K562 (cell line): Measurements from ENCODE around the gene ANKS1B. TPM values are rescaled to one million over a fixed set of nuclear protein-coding genes. Genes with fewer than 3 reads are reported as not detected.

Source experiments
- HES1 ChIP-seq: fragments of 450-650 bp; IDR thresholded peaks from 2 replicates; pipeline ENCODE4 v1.6.1; 2016; ENCODE audit warnings: low read depth, mild to moderate bottlenecking, moderate library complexity
- KAT7 ChIP-seq: sonication (generic); formaldehyde crosslinking; IDR thresholded peaks from 2 replicates; pipeline ENCODE4 v1.8.0; 2022; ENCODE audit warnings: missing genetic modification reagents, mild to moderate bottlenecking, borderline replicate concordance
- KDM1A ChIP-seq, 2 experiments: fragments of 450-650 bp; IDR thresholded peaks; 2 replicates each; pipeline ENCODE4 v1.6.1; 2016; ENCODE audit warnings: mild to moderate bottlenecking in 2 of 2
- KLF13 ChIP-seq: fragments of 450-650 bp; IDR thresholded peaks from 2 replicates; pipeline ENCODE4 v1.6.1; 2016; ENCODE audit warnings: missing genetic modification characterization, low read depth, mild to moderate bottlenecking, missing compliant biosample characterization, moderate library complexity, borderline replicate concordance
- PATZ1 ChIP-seq: fragments of 250-450 bp; sonication (Bioruptor Pico); IDR thresholded peaks from 2 replicates; pipeline ENCODE4 v1.5.0; 2020; ENCODE audit warnings: mild to moderate bottlenecking, borderline replicate concordance
- WHSC1 ChIP-seq: IDR thresholded peaks from one replicate; pipeline ENCODE4 v1.6.1; 2012; ENCODE audit warnings: low read length, control low read depth, inconsistent platforms
- XRCC4 ChIP-seq: IDR thresholded peaks from one replicate; pipeline ENCODE4 v1.6.1; 2011; ENCODE audit not compliant: insufficient read depth, insufficient read length; ENCODE audit errors: extremely low read depth
- ZNF277 ChIP-seq: fragments of 250-450 bp; sonication (Bioruptor Pico); IDR thresholded peaks from 2 replicates; pipeline ENCODE4 v1.8.0; 2022; ENCODE audit warnings: inconsistent platforms, mild to moderate bottlenecking, moderate library complexity, borderline replicate concordance
- polyA plus RNA-seq, 8 experiments: library from polyadenylated mRNA; depleted of rRNA in 4 of 8; stranded (reverse) in 5 of 8; unstranded in 3 of 8; fragments of >200 nt; fragmentation: Nextera tagmentation in 2 of 8; fragmentation: Illumina TruSeq in 1 of 8; extraction: Ambion mirVana in 2 of 8; extraction: Trizol in 1 of 8; gene quantifications; 2 replicates each; pipeline versions ENCODE4 v1.2.1 to v1.2.3, GENCODE V29; 2011 to 2014; ENCODE audit warnings: inconsistent platforms in 1 of 8, missing spikeins in 1 of 8
- total RNA-seq, 7 experiments: library from RNA; depleted of rRNA in 6 of 7; stranded (reverse); fragments of >200 nt in 6 of 7; fragmentation: Illumina TruSeq in 2 of 7; extraction: Trizol in 2 of 7; gene quantifications; 2 replicates each; pipeline versions ENCODE4 v1.2.1 to v1.2.3, GENCODE V29; 2011 to 2021; ENCODE audit warnings: low replicate concordance in 1 of 7
- TF ChIP-seq, protein P1 (sequence below): fragments of 250-450 bp; sonication (Bioruptor Pico); IDR thresholded peaks from 2 replicates; pipeline ENCODE4 v1.5.1; 2021; ENCODE audit warnings: mild to moderate bottlenecking
- TF ChIP-seq, protein P2 (sequence below), 3 experiments: fragments of 200-800 bp in 1 of 3; sonication (Bioruptor generic) in 1 of 3; sonication (generic) in 1 of 3; formaldehyde crosslinking in 1 of 3; IDR thresholded peaks; 2 replicates each; pipeline versions ENCODE4 v1.6.1 to v1.8.0; 2016 to 2022; ENCODE audit warnings: mild to moderate bottlenecking in 2 of 3, missing compliant biosample characterization in 2 of 3, missing genetic modification characterization in 2 of 3, missing genetic modification reagents in 1 of 3

ANKS1B gene
- total and polyA plus RNA-seq, 9 of the 15 experiments (the other 6 are each of a cell fraction or from before 2014, with no cell fraction given), result 0.04 to 0.47 (median 0.28) TPM; not detected in 4

GRCh38 chr12:98751580-98752115 is 1233.1 kb downstream of the ANKS1B start (continued):
- TF ChIP-seq KAT7 (CRISPR knock-in tag), result no peak
- no peak for TF ChIP-seq HES1
- TF ChIP-seq, protein P1, sequence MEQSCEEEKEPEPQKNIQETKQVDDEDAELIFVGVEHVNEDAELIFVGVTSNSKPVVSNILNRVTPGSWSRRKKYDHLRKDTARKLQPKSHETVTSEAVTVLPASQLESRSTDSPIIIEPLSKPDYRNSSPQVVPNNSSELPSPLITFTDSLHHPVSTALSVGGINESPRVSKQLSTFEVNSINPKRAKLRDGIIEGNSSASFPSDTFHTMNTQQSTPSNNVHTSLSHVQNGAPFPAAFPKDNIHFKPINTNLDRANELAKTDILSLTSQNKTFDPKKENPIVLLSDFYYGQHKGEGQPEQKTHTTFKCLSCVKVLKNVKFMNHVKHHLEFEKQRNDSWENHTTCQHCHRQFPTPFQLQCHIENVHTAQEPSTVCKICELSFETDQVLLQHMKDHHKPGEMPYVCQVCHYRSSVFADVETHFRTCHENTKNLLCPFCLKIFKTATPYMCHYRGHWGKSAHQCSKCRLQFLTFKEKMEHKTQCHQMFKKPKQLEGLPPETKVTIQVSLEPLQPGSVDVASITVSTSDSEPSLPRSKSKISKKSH (CRISPR knock-in tag), result no peak
- TF ChIP-seq XRCC4, result no peak
- no peak for TF ChIP-seq KLF13 (tag)
- TF ChIP-seq ZNF277 (CRISPR knock-in tag), result no peak
- TF ChIP-seq, protein P2, sequence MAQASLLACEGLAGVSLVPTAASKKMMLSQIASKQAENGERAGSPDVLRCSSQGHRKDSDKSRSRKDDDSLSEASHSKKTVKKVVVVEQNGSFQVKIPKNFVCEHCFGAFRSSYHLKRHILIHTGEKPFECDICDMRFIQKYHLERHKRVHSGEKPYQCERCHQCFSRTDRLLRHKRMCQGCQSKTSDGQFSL (CRISPR knock-in tag; IDR thresholded peaks at IDR 0.05), result no peak
- TF ChIP-seq, protein P2 (tag; IDR thresholded peaks at IDR 0.05), result no peak
- TF ChIP-seq KDM1A (IDR thresholded peaks at IDR 0.05), result peak; percentile 30 to 40; a peak in 2 of 4 replicates
- no peak for TF ChIP-seq WHSC1
- no peak for TF ChIP-seq PATZ1 (CRISPR knock-in tag)
